Activated CD4-positive, alpha-beta T cell treated with anti-CD3 and anti-CD28 coated beads for 36 hours (primary cell): ENCODE data around the gene PCDHB8. TPM values are rescaled to one million over a fixed set of nuclear protein-coding genes. Genes with fewer than 3 reads are reported as not detected.
A peak's percentile ranks its signal among the peaks of the same experiment; 100 is the strongest.
"Not testable (repeated sequence)": the region's sequence is repeated elsewhere in the genome, so short reads cannot be mapped to it uniquely, and the experiment has no call there.

Source experiments
- ATAC-seq: fragments of 200-7000 bp; cut with Tn5 transposase; one replicate; pipeline ENCODE4 v1.10.0; 2021; ENCODE audit warnings: mild to moderate bottlenecking, moderate library complexity
- CTCF ChIA-PET: fragments of 350-600 bp; sonication (Branson Sonifier 250); formaldehyde crosslinking; loops from one replicate; lab custom pipeline; 2021; ENCODE audit warnings: antibody characterized with exemption; lab: Charles Lee
- POLR2A ChIA-PET: fragments of 350-600 bp; sonication (Branson Sonifier 250); formaldehyde crosslinking; loops from one replicate; lab custom pipeline; 2021; ENCODE audit warnings: antibody characterized with exemption, inconsistent platforms; lab: Charles Lee
- DNase-seq: peaks from one replicate; pipeline ENCODE4 v3.0.0-alpha.2; 2020
- H3K27ac Mint-ChIP-seq: one replicate; pipeline ENCODE4 v1.8.0; 2021; ENCODE audit warnings: mixed read lengths
- H3K27me3 Mint-ChIP-seq: one replicate; pipeline ENCODE4 v1.8.0; 2021; ENCODE audit warnings: mixed read lengths
- H3K36me3 Mint-ChIP-seq: one replicate; pipeline ENCODE4 v1.8.0; 2021; ENCODE audit warnings: low read depth, mixed read lengths
- H3K4me1 Mint-ChIP-seq: one replicate; pipeline ENCODE4 v1.8.0; 2021; ENCODE audit warnings: mixed read lengths
- H3K4me3 Mint-ChIP-seq: one replicate; pipeline ENCODE4 v1.8.0; 2021; ENCODE audit warnings: mild to moderate bottlenecking, moderate library complexity, mixed read lengths
- H3K9me3 Mint-ChIP-seq: one replicate; pipeline ENCODE4 v1.8.0; 2021; ENCODE audit warnings: low read depth, mixed read lengths
- intact Hi-C, 2 experiments: fragments of 100-400 bp; cut with DNase I in 1 of 2; cut with micrococcal nuclease in 1 of 2; formaldehyde crosslinking; loops; one replicate each; pipeline versions ENCODE4 v1.14.2 to v1.15.1; 2022 to 2024; cut with DNase I, micrococcal nuclease
- total RNA-seq, 2 experiments: library from RNA; stranded (reverse); gene quantifications; one replicate each; pipeline ENCODE4 v1.2.3, GENCODE V29; 2021

The PCDHB8 gene
- not detected for total RNA-seq

- H3K36me3 Mint-ChIP-seq, result peaks cover 11% of the 10 kb centered on the region
- intact Hi-C loops, H3K4me3 Mint-ChIP-seq, H3K27ac Mint-ChIP-seq, ATAC-seq, H3K4me1 Mint-ChIP-seq, POLR2A ChIA-PET, DNase-seq: not testable (repeated sequence)
- CTCF ChIA-PET, result interaction anchor here (0.9 to 1.4 kb wide), 4 partner anchors 15 to 219 kb away, joined by 3 to 6 read pairs (median 4); partner anchors contain the start of genes PCDHB10 and PCDHB13
- H3K27me3 Mint-ChIP-seq, result peaks cover 32% of the 10 kb centered on the region
- H3K9me3 Mint-ChIP-seq, result peaks cover 18% of the 10 kb centered on the region
These were observed at the start of gene PCDHB8 for GRCh38 chr5:141177577-141178191. Gene PCDHB8 (plus strand): TSS chr5:141177790. CDS start chr5:141178035, 245 bp downstream.

GRCh38 chr5:141135030-141135717 lies 42.4 kb upstream of the PCDHB8 start, which contains the start of gene PCDHB5:
Gene PCDHB5 (plus strand): TSS chr5:141135206. CDS start chr5:141135435, 229 bp downstream.
- peaks cover 32% of the 10 kb centered on the region for H3K27me3 Mint-ChIP-seq
- CTCF ChIA-PET, result interaction anchor here (0.6 to 1.1 kb wide), 4 partner anchors 13 to 235 kb away, joined by 3 to 4 read pairs (median 3); partner anchors contain the start of genes PCDHB4 and PCDHGB3
- peak; percentile 38 for DNase-seq
- no peak for ATAC-seq
- intact Hi-C loops, result no loop called here
- H3K4me3 Mint-ChIP-seq, result peak within 1 kb of the TSS; percentile 11
- H3K4me1 Mint-ChIP-seq, result peaks cover 9% of the 10 kb centered on the region
- H3K27ac Mint-ChIP-seq, result no peak within 1 kb of the TSS
- H3K9me3 Mint-ChIP-seq, result peaks cover 28% of the 10 kb centered on the region
- POLR2A ChIA-PET, result no interaction called here
- peaks cover 11% of the 10 kb centered on the region for H3K36me3 Mint-ChIP-seq

GRCh38 chr5:141135718-141136266 lies 41.8 kb upstream of the PCDHB8 start:
- ATAC-seq, result no peak
- Mint-ChIP-seq H3K27me3 (peaks cover 29% of the 10 kb centered on the region), H3K36me3 (peaks cover 11% of the 10 kb centered on the region), H3K4me3 (no peak overlapping the region), H3K4me1 (peaks cover 9% of the 10 kb centered on the region), H3K27ac (no peak overlapping the region), H3K9me3 (peaks cover 28% of the 10 kb centered on the region)
- intact Hi-C loops, result no loop called here
- DNase-seq, result no peak
- ChIA-PET CTCF (interaction anchor here (0.6 to 1.1 kb wide), 4 partner anchors 14 to 234 kb away, joined by 3 to 4 read pairs (median 3); partner anchors contain the start of genes PCDHB4 and PCDHGB3), POLR2A (no interaction called here)

- peaks cover 11% of the 10 kb centered on the region for H3K36me3 Mint-ChIP-seq
- ATAC-seq, H3K4me1 Mint-ChIP-seq, H3K27ac Mint-ChIP-seq, DNase-seq, H3K4me3 Mint-ChIP-seq, POLR2A ChIA-PET, CTCF ChIA-PET, intact Hi-C loops: not testable (repeated sequence)
- peaks cover 28% of the 10 kb centered on the region for H3K9me3 Mint-ChIP-seq
- H3K27me3 Mint-ChIP-seq, result peaks cover 34% of the 10 kb centered on the region
These were observed 40.2 kb upstream of the PCDHB8 start for GRCh38 chr5:141137346-141137745.

- ATAC-seq (no peak), DNase-seq (peak; percentile 34)
- peaks cover 21% of the 10 kb centered on the region for H3K9me3 Mint-ChIP-seq
- peaks cover 4% of the 10 kb centered on the region for H3K4me1 Mint-ChIP-seq
- no peak within 1 kb of the TSS for H3K4me3 Mint-ChIP-seq
- peaks cover 12% of the 10 kb centered on the region for H3K36me3 Mint-ChIP-seq
- ChIA-PET CTCF (interaction anchor here (0.7 to 1.3 kb wide), 2 partner anchors 246 to 407 kb away, joined by 3 read pairs; no protein-coding TSS in a partner anchor), POLR2A (no interaction called here)
- H3K27ac Mint-ChIP-seq, result no peak within 1 kb of the TSS
- intact Hi-C loops, result no loop called here
- peaks cover 41% of the 10 kb centered on the region for H3K27me3 Mint-ChIP-seq
These were observed 27.8 kb upstream of the PCDHB8 start, which contains the start of gene PCDHB6 for GRCh38 chr5:141149812-141150211. Gene PCDHB6 (plus strand): TSS chr5:141150057. CDS start chr5:141150258, 201 bp downstream.

GRCh38 chr5:141150224-141150992 lies 27.2 kb upstream of the PCDHB8 start:
- intact Hi-C loops, result no loop called here
- DNase-seq (no peak), ATAC-seq (no peak)
- no peak overlapping the region for H3K27ac Mint-ChIP-seq
- ChIA-PET POLR2A (interaction anchor here (0.8 kb wide), 1 partner anchor 305 kb away, joined by 3 read pairs; no protein-coding TSS in a partner anchor), CTCF (interaction anchor here (0.7 to 1.3 kb wide), 3 partner anchors 25 to 407 kb away, joined by 3 read pairs; no protein-coding TSS in a partner anchor)
- peaks cover 39% of the 10 kb centered on the region for H3K27me3 Mint-ChIP-seq
- H3K4me3 Mint-ChIP-seq, result no peak overlapping the region
- peaks cover 21% of the 10 kb centered on the region for H3K9me3 Mint-ChIP-seq
- peaks cover 12% of the 10 kb centered on the region for H3K36me3 Mint-ChIP-seq
- peaks cover 4% of the 10 kb centered on the region for H3K4me1 Mint-ChIP-seq

GRCh38 chr5:141150993-141151325 lies 26.6 kb upstream of the PCDHB8 start:
- CTCF ChIA-PET, result interaction anchor here (0.8 kb wide), 1 partner anchor 26 kb away, joined by 3 read pairs; no protein-coding TSS in a partner anchor
- peaks cover 21% of the 10 kb centered on the region for H3K9me3 Mint-ChIP-seq
- no peak overlapping the region for H3K4me3 Mint-ChIP-seq
- no peak overlapping the region for H3K27ac Mint-ChIP-seq
- peaks cover 4% of the 10 kb centered on the region for H3K4me1 Mint-ChIP-seq
- no peak for DNase-seq
- intact Hi-C loops, result no loop called here
- POLR2A ChIA-PET, result interaction anchor here (0.8 kb wide), 1 partner anchor 305 kb away, joined by 3 read pairs; no protein-coding TSS in a partner anchor
- peaks cover 12% of the 10 kb centered on the region for H3K36me3 Mint-ChIP-seq
- no peak for ATAC-seq
- H3K27me3 Mint-ChIP-seq, result peaks cover 43% of the 10 kb centered on the region

- DNase-seq, intact Hi-C loops, ATAC-seq: not testable (repeated sequence)
These were observed 26.0 kb upstream of the PCDHB8 start for GRCh38 chr5:141151632-141152031.

GRCh38 chr5:141152096-141152495 lies 25.5 kb upstream of the PCDHB8 start:
- DNase-seq, POLR2A ChIA-PET, H3K4me3 Mint-ChIP-seq, ATAC-seq, H3K4me1 Mint-ChIP-seq, intact Hi-C loops, H3K27ac Mint-ChIP-seq: not testable (repeated sequence)
- Mint-ChIP-seq H3K9me3 (peaks cover 21% of the 10 kb centered on the region), H3K27me3 (peaks cover 53% of the 10 kb centered on the region), H3K36me3 (peaks cover 18% of the 10 kb centered on the region)
- CTCF ChIA-PET, result interaction anchor here (0.7 kb wide), 1 partner anchor 390 kb away, joined by 3 read pairs; no protein-coding TSS in a partner anchor

More at GRCh38 chr5:141151632-141152031, 26.0 kb upstream of the PCDHB8 start:
- peaks cover 48% of the 10 kb centered on the region for H3K27me3 Mint-ChIP-seq
- POLR2A ChIA-PET, H3K4me1 Mint-ChIP-seq, CTCF ChIA-PET, H3K4me3 Mint-ChIP-seq, H3K27ac Mint-ChIP-seq: not testable (repeated sequence)
- H3K9me3 Mint-ChIP-seq, result peaks cover 21% of the 10 kb centered on the region
- H3K36me3 Mint-ChIP-seq, result peaks cover 17% of the 10 kb centered on the region

GRCh38 chr5:141155540-141156374 lies 21.8 kb upstream of the PCDHB8 start:
- Mint-ChIP-seq H3K36me3 (peaks cover 14% of the 10 kb centered on the region), H3K27me3 (peaks cover 49% of the 10 kb centered on the region), H3K9me3 (peaks cover 17% of the 10 kb centered on the region), H3K27ac (no peak overlapping the region), H3K4me3 (no peak overlapping the region), H3K4me1 (no peaks in the 10 kb centered on the region)
- DNase-seq (no peak), ATAC-seq (no peak)
- POLR2A ChIA-PET, result no interaction called here
- CTCF ChIA-PET, result interaction anchor here (0.6 to 1.5 kb wide), 4 partner anchors 79 to 1205 kb away, joined by 3 to 5 read pairs (median 3); no protein-coding TSS in a partner anchor
- intact Hi-C loops, result no loop called here
